GM12891 (cell line): ENCODE data around the gene WDR90.

Experiments used
- POLR2A ChIP-seq: IDR thresholded peaks from 2 replicates; pipeline ENCODE4 v1.6.1; 2011; ENCODE audit warnings: low read depth, low read length, control low read depth
- POLR2AphosphoS5 ChIP-seq: IDR thresholded peaks from 2 replicates; pipeline ENCODE4 v1.6.1; 2011; ENCODE audit warnings: low read depth, low read length, control low read depth
- SPI1 ChIP-seq: IDR thresholded peaks from 2 replicates; pipeline ENCODE4 v1.6.1; 2011; ENCODE audit warnings: low read depth, low read length, control low read depth
- TAF1 ChIP-seq: IDR thresholded peaks from 2 replicates; pipeline ENCODE4 v1.6.1; 2011; ENCODE audit warnings: low read depth, low read length, control low read depth

GRCh38 chr16:619476-620100 lies 29.6 kb upstream of the WDR90 start:
- no peak for TF ChIP-seq POLR2A
- TF ChIP-seq SPI1 = no peak
- no peak for TF ChIP-seq POLR2AphosphoS5
- TF ChIP-seq TAF1 = no peak
